ENCODE data around the gene TUBGCP2.
"Not testable (repeated sequence)": the region's sequence is repeated elsewhere in the genome, so short reads cannot be mapped to it uniquely, and the experiment has no call there.

Gene TUBGCP2

GRCh38 chr10:133247681-133248333 lies 60.9 kb downstream of the TUBGCP2 start:
- no peak for DNase-seq (ENCODE audit: low read depth in 2 of 2)

DNA sequence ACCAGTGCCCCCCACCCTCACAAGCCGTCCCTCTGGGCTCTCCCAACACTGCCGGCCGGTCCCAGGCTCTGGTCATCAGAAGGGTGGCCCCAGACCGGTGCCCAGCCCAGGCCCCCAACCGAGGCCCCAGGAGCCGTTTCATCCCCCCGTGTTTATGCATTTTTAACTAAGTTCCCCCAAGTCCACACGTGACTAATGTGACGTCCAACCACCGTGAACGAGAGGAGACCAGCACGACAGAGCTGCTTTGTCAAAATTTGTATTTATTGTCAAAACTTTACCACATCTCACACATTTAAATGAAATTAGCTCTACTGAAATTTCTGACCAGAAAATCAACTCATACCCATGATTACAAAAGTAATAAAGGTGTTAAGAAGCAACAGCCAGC lies 62.4 kb downstream of the TUBGCP2 start:
- DNase-seq (ENCODE audit: low read depth in 2 of 2): no peak

GRCh38 chr10:133245439-133246235 lies 63.0 kb downstream of the TUBGCP2 start:
- no peak for DNase-seq (ENCODE audit: low read depth in 2 of 2)

- no peak for DNase-seq (ENCODE audit: low read depth in 2 of 2)
Observed at GRCh38 chr10:133243593-133243992, 65.1 kb downstream of the TUBGCP2 start.

DNA sequence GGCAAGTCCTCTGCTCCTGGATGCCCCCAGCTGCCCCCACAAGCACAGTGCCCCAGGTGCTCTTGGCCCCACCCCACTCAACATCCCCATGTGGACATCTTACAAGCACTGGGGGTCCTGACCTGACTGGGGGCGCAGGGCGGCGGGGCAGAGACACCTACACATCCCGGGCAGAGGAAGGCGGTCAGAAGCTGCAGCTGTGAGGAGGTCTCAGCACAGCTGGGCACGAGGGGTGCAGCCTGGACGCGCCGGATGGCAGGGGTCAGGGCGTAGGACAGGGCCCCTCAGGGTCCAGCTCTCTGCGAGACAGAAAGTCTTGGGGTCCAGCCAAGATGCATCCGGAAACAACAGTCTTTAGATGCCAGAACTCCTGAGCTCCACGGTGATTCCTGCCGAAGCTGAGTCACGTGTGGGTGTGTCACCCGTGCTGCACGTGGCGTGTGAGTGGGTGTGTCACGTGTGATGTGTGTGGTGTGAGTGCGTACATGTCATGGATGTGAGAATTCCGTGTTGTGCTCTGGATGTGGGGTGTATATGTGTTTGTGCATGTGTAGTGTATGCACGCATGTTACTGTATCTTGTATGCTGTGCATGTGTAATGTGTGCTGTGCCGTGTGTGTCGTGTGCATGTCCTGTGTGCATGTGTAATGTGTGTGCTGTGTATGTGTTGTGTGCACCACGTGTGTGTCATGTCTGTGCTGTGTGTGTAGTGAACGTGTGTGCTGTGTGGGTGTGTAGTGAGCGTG lies 65.9 kb downstream of the TUBGCP2 start:
- DNase-seq (ENCODE audit: low read depth in 2 of 2): no peak

DNA sequence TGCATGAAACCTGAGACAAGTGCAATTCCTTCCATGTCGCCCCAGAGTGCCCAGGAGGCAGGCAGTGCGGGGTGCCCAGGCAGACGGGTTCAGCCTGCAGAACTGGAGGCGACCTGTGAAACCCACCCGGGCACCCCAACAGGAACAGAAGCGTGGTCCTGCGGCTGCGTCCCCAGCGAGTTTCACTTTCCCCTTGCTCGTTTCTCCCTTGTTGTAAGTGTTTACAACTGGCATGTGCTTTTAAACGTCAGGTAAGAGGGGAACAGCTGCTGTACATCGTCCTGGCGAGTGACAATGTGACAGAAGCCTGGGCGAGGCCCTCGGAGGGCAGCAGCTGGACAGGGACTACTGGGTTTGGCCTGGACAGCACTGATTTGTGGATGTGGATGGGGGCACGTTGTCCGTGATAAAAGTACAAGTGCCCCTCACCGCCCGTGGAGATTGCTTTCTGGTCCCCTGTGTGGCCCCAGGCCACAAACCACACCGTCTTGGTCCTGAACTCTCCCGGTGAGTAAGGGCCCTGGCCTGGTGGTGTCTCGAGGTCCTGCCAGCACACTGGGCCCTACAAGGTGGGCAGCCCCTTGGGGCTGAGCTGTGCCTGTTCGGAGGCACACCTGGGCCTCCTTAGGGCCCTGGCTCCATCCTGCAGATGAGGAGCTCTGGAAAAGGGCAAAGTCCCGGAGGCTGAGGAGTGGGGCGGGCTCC lies 67.0 kb downstream of the TUBGCP2 start:
- no peak for DNase-seq (ENCODE audit: low read depth in 2 of 2)

DNA sequence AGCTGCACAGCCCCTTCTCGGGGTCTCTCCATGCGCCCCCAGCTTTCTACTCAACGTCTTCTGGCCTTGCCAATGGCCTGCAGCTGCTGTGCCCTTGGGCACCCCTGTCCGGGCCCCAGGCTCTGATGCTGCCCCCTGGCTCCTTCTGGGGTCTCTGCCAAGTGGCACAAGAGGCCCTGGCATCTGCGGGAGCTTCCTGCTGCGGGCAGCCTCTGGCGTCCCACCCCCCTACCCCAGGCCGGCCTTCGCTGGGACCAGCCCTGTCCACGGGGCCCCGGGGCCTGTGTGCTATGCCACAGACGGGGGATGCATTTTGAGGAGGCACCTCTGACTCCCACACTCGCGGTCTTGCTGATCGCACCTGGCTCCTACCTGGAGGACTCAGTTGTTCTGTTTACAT lies 68.7 kb downstream of the TUBGCP2 start:
- DNase-seq (ENCODE audit: low read depth in 2 of 2): no peak

DNA sequence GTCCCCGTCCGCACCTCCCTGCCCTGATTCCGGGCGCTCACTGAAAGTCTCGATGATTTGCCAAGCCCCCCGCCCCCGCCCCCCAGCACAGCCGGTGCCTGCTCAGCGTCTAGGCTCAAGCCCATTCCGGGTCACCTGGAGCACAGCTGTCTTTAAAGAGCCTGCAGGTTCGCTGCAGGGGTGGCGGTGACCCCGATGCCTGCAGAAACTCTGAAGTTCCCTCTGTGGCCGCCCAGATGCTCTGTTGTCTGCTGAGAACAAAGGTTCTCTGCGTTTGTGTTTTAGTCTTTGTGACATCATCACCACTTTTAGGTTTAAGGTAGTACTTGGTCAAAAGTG lies 70.2 kb downstream of the TUBGCP2 start:
- no peak for DNase-seq (ENCODE audit: low read depth in 2 of 2)

- no peak for DNase-seq (ENCODE audit: low read depth in 2 of 2)
Observed at GRCh38 chr10:133237588-133238465, 70.8 kb downstream of the TUBGCP2 start, which contains the start of gene VENTX. Gene VENTX (plus strand): TSS chr10:133237855. CDS start chr10:133237915, 60 bp downstream.

- no peak for DNase-seq (ENCODE audit: low read depth in 2 of 2)
Observed at GRCh38 chr10:133237241-133237587, 71.5 kb downstream of the TUBGCP2 start.

GRCh38 chr10:133236401-133237240 lies 72.1 kb downstream of the TUBGCP2 start:
- no peak for DNase-seq (ENCODE audit: low read depth in 2 of 2)

DNA sequence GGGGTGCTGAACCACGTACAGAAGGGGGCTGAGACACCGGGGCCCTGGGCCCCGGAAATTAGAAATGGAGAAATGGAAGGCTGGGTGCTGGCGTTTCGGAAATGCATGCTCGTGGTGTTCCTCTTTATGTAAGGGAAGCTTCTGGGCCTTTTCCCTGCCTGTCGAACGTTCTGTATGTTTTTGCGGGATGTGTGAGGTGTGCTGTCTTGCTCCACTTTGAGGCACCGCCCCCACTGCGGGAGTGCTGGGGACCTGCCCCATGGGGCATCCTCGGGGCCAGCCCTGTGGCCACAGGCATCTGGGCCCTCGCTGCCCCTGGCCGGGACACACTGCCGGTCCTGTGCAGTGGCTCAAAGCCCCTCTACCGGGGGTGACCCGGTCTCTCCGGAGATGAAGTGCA lies 72.7 kb downstream of the TUBGCP2 start:
- DNase-seq (ENCODE audit: low read depth in 2 of 2): no peak

GRCh38 chr10:133235265-133235855 lies 73.3 kb downstream of the TUBGCP2 start:
- DNase-seq (ENCODE audit: low read depth in 2 of 2): no peak

GRCh38 chr10:133234796-133235195 lies 73.9 kb downstream of the TUBGCP2 start:
- not testable (repeated sequence) for DNase-seq (ENCODE audit: low read depth in 2 of 2)

GRCh38 chr10:133231946-133232574 lies 76.6 kb downstream of the TUBGCP2 start:
- no peak for DNase-seq (ENCODE audit: low read depth in 2 of 2)

DNA sequence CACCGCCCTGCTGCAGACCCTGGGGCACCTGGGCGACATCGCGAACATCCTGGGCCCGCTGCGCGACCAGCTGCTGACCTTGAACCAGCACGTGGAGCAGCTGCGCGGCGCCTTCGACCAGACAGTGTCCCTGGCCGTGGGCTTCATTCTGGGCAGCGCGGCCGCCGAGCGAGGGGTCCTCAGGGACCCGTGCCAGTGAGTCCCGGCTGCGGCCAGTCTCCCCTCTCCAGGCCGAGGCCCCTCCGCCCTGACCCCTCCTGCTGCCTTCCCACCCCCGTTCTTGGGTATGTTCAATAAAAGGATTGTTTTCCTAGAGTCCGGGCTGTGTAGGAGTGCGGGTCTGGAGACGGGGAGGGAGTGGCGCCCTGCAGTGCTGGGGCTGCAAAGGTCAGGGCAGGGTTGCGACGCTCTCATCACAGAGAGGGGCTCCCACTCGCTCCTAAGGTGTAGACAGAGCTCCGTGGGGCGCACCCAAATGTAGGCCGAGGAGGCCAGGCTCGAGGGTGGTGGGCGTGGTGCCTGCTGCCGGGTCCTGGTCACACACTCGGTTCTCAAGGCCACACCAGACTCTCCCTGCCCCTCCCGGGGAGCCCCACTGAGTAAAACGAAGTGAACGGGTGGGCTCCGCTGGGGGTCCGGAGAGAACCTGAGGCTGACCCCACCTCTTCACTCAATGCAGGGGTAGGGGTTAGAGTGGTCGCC lies 77.3 kb downstream of the TUBGCP2 start:
- no peak for DNase-seq (ENCODE audit: low read depth in 2 of 2)

DNA sequence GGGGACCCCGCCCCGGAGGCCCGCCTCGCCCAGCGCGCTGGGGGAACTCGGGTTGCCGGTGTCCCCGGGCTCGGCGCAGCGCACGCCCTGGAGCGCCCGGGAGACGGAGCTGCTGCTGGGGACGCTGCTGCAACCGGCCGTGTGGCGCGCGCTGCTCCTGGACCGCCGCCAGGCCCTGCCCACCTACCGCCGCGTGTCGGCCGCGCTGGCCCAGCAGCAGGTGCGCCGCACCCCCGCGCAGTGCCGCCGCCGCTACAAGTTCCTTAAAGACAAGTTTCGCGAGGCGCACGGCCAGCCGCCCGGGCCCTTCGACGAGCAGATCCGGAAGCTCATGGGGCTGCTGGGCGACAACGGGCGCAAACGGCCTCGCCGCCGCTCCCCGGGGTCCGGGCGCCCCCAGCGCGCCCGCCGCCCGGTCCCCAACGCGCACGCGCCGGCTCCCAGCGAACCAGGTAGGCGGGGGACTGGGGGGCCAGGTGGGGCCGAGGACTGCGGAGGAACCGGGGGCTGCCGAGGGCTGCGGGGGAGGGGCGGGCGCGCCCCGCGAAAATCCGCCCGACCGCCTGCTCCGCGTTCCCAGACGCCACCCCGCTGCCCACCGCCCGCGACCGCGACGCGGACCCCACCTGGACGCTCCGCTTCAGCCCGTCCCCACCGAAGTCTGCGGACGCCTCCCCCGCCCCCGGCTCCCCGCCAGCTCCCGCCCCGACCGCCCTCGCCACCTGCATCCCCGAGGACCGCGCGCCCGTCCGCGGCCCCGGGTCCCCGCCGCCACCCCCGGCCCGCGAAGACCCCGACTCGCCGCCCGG lies 78.1 kb downstream of the TUBGCP2 start:
- no peak for DNase-seq (ENCODE audit: low read depth in 2 of 2)

DNA sequence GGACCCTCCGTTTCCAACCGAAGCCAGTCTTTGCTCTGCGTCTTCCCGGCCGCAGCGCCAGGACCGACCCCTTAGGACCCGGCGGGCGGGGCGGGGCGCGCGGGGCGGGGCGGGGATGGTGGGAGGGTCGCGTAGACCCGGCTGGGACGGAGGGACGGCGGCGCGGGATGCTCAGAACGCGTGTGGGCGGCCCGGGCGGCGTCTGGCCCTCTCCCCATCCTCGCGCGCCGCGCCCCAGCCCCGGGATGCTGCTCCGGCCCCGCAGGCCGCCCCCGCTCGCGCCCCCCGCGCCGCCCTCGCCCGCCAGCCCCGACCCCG lies 78.7 kb downstream of the TUBGCP2 start, which contains the start of gene UTF1:
UTF1 (plus strand) TSS at position 174 of the 318 bp plus-strand sequence; CDS start at position 246, 72 bp downstream.
- no peak for DNase-seq (ENCODE audit: low read depth in 2 of 2)
